ENCODE results near the gene ZNF695. TPM values are rescaled to one million over a fixed set of nuclear protein-coding genes. Genes with fewer than 3 reads are reported as not detected.

ZNF695 gene
- total and polyA plus RNA-seq, 9 of the 15 experiments (the other 6 are each of a cell fraction or from before 2014, with no cell fraction given), result 8.7 to 15.2 (median 10.9) TPM

GRCh38 chr1:247007511-247008405 is at the start of gene ZNF695 (continued):
- TF ChIP-seq BCLAF1 (IDR thresholded peaks at IDR 0.05; ENCODE audit: borderline replicate concordance in 1 of 2, control insufficient read depth in 1 of 2, low read depth in 2 of 2, low read length in 1 of 2), result no peak
- TF ChIP-seq KLF10 (CRISPR knock-in tag; IDR thresholded peaks at IDR 0.05), result no peak
- TF ChIP-seq HOXB6 (CRISPR knock-in tag; IDR thresholded peaks at IDR 0.05; ENCODE audit: borderline replicate concordance), result no peak
- TF ChIP-seq BDP1 (IDR thresholded peaks at IDR 0.05; ENCODE audit: insufficient read depth, insufficient read length), result no peak
- no peak for TF ChIP-seq POLR3A (IDR thresholded peaks at IDR 0.05; ENCODE audit: borderline replicate concordance, extremely low read depth, insufficient read depth, insufficient read length)
- TF ChIP-seq ZNF23 (CRISPR knock-in tag; IDR thresholded peaks at IDR 0.05), result no peak
- no peak for TF ChIP-seq ZNF57 (CRISPR knock-in tag; IDR thresholded peaks at IDR 0.05)
- TF ChIP-seq ILF3 (IDR thresholded peaks at IDR 0.05; ENCODE audit: borderline replicate concordance), result no peak
- no peak for TF ChIP-seq MCM7 (IDR thresholded peaks at IDR 0.05)
- TF ChIP-seq TAF15 (IDR thresholded peaks at IDR 0.05; ENCODE audit: low read depth, low read length), result no peak
- peak; percentile 82 for TF ChIP-seq KDM5B (IDR thresholded peaks at IDR 0.05; ENCODE audit: insufficient replicate concordance, low read depth, low read length)
- TF ChIP-seq, protein P1, sequence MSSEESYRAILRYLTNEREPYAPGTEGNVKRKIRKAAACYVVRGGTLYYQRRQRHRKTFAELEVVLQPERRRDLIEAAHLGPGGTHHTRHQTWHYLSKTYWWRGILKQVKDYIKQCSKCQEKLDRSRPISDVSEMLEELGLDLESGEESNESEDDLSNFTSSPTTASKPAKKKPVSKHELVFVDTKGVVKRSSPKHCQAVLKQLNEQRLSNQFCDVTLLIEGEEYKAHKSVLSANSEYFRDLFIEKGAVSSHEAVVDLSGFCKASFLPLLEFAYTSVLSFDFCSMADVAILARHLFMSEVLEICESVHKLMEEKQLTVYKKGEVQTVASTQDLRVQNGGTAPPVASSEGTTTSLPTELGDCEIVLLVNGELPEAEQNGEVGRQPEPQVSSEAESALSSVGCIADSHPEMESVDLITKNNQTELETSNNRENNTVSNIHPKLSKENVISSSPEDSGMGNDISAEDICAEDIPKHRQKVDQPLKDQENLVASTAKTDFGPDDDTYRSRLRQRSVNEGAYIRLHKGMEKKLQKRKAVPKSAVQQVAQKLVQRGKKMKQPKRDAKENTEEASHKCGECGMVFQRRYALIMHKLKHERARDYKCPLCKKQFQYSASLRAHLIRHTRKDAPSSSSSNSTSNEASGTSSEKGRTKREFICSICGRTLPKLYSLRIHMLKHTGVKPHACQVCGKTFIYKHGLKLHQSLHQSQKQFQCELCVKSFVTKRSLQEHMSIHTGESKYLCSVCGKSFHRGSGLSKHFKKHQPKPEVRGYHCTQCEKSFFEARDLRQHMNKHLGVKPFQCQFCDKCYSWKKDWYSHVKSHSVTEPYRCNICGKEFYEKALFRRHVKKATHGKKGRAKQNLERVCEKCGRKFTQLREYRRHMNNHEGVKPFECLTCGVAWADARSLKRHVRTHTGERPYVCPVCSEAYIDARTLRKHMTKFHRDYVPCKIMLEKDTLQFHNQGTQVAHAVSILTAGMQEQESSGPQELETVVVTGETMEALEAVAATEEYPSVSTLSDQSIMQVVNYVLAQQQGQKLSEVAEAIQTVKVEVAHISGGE (CRISPR knock-in tag; IDR thresholded peaks at IDR 0.05), result no peak
- TF ChIP-seq PCBP2 (IDR thresholded peaks at IDR 0.05; ENCODE audit: low read depth, low read length, poor library complexity, severe bottlenecking), result no peak
- TF ChIP-seq TSC22D4 (tag; IDR thresholded peaks at IDR 0.05), result no peak
- TF ChIP-seq CSDE1 (IDR thresholded peaks at IDR 0.05), result no peak
- TF ChIP-seq ZNF184 (CRISPR knock-in tag; IDR thresholded peaks at IDR 0.05), result no peak
- TF ChIP-seq, protein P2, sequence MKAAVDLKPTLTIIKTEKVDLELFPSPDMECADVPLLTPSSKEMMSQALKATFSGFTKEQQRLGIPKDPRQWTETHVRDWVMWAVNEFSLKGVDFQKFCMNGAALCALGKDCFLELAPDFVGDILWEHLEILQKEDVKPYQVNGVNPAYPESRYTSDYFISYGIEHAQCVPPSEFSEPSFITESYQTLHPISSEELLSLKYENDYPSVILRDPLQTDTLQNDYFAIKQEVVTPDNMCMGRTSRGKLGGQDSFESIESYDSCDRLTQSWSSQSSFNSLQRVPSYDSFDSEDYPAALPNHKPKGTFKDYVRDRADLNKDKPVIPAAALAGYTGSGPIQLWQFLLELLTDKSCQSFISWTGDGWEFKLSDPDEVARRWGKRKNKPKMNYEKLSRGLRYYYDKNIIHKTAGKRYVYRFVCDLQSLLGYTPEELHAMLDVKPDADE (conservative IDR thresholded peaks at IDR 0.05; ENCODE audit: control insufficient read depth, low read depth, low read length), result no peak
- no peak for TF ChIP-seq SNRNP70 (optimal IDR thresholded peaks at IDR 0.05; ENCODE audit: low read depth, low read length)
- TF ChIP-seq GATAD2A (IDR thresholded peaks at IDR 0.05), result no peak
- TF ChIP-seq ZSCAN29 (IDR thresholded peaks at IDR 0.05), result no peak

Data from K562 (cell line).